ENCODE data around the gene MROH2A.

DNA sequence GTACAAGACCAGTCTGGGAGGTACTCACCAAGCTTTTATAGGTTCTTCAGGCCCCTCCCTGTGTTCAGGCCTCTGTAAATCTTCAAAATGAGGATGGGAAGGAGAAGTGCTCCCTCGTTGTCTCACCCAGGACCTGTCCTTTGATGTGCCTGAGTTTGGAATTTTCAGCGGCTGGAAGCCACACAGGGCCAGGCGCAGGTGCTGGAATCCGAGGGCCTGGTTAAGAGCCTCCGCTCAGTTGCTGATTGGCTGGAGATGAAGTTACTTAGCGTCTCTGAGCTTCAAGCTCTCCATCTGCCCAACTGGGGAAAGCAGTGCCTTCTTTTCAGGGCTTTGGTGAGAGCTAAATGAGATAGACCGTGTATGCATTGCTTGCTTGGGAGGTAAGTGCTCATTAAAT, 46.2 kb downstream of the MROH2A start:
- TF ChIP-seq POLR2A (IDR thresholded peaks at IDR 0.05), result no peak
- no peak for TF ChIP-seq POLR2AphosphoS5 (IDR thresholded peaks at IDR 0.05)
- TF ChIP-seq, protein P1, sequence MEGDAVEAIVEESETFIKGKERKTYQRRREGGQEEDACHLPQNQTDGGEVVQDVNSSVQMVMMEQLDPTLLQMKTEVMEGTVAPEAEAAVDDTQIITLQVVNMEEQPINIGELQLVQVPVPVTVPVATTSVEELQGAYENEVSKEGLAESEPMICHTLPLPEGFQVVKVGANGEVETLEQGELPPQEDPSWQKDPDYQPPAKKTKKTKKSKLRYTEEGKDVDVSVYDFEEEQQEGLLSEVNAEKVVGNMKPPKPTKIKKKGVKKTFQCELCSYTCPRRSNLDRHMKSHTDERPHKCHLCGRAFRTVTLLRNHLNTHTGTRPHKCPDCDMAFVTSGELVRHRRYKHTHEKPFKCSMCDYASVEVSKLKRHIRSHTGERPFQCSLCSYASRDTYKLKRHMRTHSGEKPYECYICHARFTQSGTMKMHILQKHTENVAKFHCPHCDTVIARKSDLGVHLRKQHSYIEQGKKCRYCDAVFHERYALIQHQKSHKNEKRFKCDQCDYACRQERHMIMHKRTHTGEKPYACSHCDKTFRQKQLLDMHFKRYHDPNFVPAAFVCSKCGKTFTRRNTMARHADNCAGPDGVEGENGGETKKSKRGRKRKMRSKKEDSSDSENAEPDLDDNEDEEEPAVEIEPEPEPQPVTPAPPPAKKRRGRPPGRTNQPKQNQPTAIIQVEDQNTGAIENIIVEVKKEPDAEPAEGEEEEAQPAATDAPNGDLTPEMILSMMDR (IDR thresholded peaks at IDR 0.05), result no peak
- no peak for TF ChIP-seq EP300 (IDR thresholded peaks at IDR 0.05)

Data from stomach (tissue), 4 donors.